Stimulated activated CD8-positive, alpha-beta memory T cell treated with anti-CD3 and anti-CD28 coated beads, Interleukin-7, amount 100 ng/mL, for 48 hours (primary cell): Measurements from ENCODE around the gene MRPS18B.
A peak's percentile ranks its signal among the peaks of the same experiment; 100 is the strongest.

Experiments used
- DNase-seq, 2 donors: peaks; one replicate each; pipeline ENCODE4 v3.0.0-alpha.2; 2020; ENCODE audit warnings: low read depth in 1 of 2; ENCODE audit errors: extremely low read depth in 1 of 2

The MRPS18B gene

GRCh38 chr6:30617565-30618269, at the start of gene MRPS18B:
TSS of gene MRPS18B (plus strand) at chr6:30617840. CDS start at chr6:30617866, 26 bp downstream.
- peak; percentile 91 to 98 for DNase-seq

- DNase-seq, result peak; percentile 20 to 22
Observed at GRCh38 chr6:30568245-30568644, 49.4 kb upstream of the MRPS18B start.

- no peak for DNase-seq
Observed at GRCh38 chr6:30570263-30570662, 47.4 kb upstream of the MRPS18B start.

- no peak for DNase-seq
Observed at GRCh38 chr6:30570740-30571074, 46.9 kb upstream of the MRPS18B start.

GRCh38 chr6:30571075-30571761, 46.4 kb upstream of the MRPS18B start, which contains the start of gene ABCF1:
TSS of gene ABCF1 (plus strand) at chr6:30571442. CDS start at chr6:30571488, 46 bp downstream.
- peak; percentile 96 to 97 for DNase-seq

- no peak for DNase-seq
Observed at GRCh38 chr6:30571762-30572082, 45.9 kb upstream of the MRPS18B start.

GRCh38 chr6:30572148-30572547, 45.5 kb upstream of the MRPS18B start:
- DNase-seq, result no peak

- no peak for DNase-seq
Observed at GRCh38 chr6:30573113-30573512, 44.5 kb upstream of the MRPS18B start.

- no peak for DNase-seq
Observed at GRCh38 chr6:30578051-30578450, 39.6 kb upstream of the MRPS18B start.

- no peak for DNase-seq
Observed at GRCh38 chr6:30583921-30584320, 33.7 kb upstream of the MRPS18B start.

- DNase-seq, result no peak
Observed at GRCh38 chr6:30589754-30590358, 27.8 kb upstream of the MRPS18B start.

- no peak for DNase-seq
Observed at GRCh38 chr6:30590509-30590908, 27.1 kb upstream of the MRPS18B start.

- DNase-seq, result no peak
Observed at GRCh38 chr6:30591008-30591407, 26.6 kb upstream of the MRPS18B start.

- no peak for DNase-seq
Observed at GRCh38 chr6:30592287-30592686, 25.4 kb upstream of the MRPS18B start.

GRCh38 chr6:30597315-30598144, 20.1 kb upstream of the MRPS18B start:
- peak; percentile 45 to 64 for DNase-seq

GRCh38 chr6:30598912-30599624, 18.6 kb upstream of the MRPS18B start:
- DNase-seq, result no peak

GRCh38 chr6:30599625-30600324, 17.9 kb upstream of the MRPS18B start:
- no peak for DNase-seq

- DNase-seq, result no peak
Observed at GRCh38 chr6:30600451-30600961, 17.1 kb upstream of the MRPS18B start.

GRCh38 chr6:30601436-30601814, 16.2 kb upstream of the MRPS18B start:
- no peak for DNase-seq
